GF-D8 (cell line): Measurements from ENCODE around the gene CYGB.

Experiments used
- DNase-seq: peaks from one replicate; lab custom pipeline; 2025; lab: John Stamatoyannopoulos, UW

CYGB gene

GRCh38 chr17:76537578-76538280 is at the start of gene CYGB:
Gene CYGB, minus strand, starts transcription at chr17:76537709. Its CDS starts 167 bp downstream, at chr17:76537542.
- no peak for DNase-seq

DNA sequence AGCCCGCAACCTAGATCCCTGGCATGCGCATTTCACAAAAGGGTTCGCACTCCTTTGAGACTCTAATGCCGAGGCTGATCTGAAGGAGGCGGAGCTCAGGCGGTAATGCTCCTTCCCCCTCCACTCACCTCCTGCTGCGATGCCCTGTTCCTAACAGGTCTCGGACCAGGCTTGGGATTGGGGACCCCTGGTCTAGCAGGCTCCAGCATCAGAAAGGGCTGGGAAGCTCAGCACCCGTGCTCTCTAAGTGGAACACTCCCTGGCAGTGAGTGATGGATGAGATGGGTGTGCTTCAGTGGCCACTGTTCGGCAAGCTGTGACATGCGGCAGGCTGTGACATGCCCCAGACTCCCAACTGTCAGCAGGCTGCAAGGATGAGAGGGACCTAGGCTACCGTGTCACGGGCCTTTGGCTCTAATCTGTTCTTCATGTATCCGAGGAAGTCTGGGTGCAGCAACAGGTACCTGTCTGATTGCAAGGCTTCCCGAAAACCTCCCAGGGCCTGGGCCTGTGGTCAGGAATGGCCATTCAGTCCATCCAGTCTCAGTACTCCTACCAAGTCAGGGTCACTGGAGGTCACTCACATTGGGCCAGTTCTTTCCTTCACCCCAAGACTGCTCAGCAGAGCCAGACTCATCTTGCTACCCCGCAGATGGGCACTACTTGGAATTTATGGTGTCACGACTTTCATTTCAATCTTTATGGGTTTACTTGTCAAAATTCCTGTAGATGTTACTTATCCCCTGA is 49.4 kb upstream of the CYGB start:
- no peak for DNase-seq

DNA sequence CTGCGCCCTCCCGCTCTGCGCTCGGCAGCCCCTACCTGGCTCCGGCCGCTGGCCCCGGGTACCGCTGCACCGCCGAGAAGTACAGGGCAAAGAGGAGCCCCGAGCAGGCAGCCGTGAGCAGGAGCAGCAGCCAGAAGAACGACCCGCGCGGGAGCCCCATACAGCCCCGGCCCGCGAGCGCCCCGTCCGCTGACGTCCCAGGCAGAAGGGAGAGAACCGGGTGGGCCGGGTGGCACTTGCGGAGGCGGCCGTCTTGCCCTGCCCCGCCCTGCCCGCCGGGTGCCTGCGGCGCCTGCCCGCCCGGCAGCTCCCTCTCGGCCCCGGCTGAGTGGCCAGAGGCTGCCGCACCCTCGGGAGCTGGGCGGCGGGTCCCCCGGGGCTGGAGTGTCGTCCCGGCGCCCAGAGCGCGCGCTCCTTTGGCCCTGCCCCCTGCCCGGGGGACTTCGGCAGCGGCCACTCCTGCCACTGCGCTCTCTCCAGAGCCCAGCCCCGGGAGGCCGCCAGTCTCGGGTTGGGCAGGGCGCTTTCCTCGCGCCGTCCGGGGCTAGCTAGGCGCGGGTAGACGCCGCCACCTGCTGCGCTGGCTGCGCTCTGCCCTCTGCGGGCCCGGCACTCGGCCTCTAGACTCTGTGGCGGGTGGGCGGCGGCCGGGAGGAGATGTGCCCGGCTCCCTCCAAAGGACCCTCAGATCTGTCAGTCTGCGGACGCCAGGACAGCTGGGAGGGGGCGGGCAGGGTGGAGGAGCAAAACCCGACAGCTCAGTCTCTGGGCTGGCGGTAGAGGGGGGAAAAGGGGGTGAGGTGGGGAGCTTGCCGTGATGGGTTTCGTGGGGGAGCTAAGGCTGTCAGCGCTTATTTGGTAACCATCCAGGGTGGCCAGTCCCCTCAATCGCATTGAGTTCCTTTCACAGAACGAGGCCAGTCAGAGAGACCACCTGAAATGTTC is 48.4 kb upstream of the CYGB start, which contains the start of gene ST6GALNAC2:
ST6GALNAC2 (minus strand) TSS at position 212 of the 945 bp plus-strand sequence; CDS start at position 160, 52 bp downstream.
- no peak for DNase-seq

DNA sequence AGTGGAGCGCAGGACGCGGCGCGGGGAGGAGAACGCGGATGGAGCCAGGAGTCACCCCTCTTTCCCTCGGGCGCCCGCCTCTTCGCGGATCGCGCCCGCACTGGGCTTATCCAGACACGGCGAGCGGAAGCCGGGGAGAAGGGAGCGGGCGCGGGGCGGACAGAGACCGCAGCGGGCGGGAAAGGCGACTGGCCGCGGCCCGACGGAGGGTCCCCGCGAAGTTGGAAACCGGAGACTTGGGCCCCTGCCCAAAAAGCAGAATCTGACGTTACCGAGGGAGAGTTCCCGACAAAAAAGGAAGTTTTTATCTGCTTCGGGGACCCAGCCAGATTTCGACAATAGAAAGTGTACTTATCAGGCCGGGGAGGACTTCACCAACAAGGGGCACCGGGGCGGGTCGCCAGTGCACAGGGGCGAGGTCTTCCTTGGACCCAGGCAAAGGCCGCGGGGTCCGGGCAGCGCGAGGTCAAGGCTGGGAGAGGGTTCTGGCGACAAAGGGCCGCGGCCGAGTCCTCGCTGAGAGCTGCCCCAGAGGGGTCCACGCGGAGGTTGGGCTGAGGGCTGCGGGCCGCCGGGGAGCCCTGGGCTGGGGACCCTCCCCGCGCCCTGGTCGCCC is 47.6 kb upstream of the CYGB start:
- DNase-seq = no peak

GRCh38 chr17:76584427-76585032 is 47.0 kb upstream of the CYGB start:
- DNase-seq = no peak

DNA sequence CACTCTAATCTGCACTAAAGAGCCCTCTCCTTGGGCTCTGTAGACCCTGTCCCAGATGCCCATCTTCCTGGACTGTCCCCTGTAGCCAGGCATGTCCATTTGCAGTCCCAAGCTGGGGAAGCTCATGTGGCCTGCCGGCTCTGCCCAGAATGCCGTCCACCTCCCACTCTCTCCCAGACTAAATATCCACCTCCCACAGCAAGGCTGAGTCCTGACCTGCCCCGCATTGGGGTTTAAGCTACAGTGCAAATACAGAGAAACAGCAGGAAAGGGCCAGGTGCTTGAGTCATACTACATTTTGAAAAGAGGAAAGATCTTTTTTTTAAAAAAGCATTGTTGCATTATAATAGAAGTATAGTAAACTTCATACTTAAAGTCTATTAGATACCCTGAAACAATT is 45.2 kb upstream of the CYGB start:
- no peak for DNase-seq

DNA sequence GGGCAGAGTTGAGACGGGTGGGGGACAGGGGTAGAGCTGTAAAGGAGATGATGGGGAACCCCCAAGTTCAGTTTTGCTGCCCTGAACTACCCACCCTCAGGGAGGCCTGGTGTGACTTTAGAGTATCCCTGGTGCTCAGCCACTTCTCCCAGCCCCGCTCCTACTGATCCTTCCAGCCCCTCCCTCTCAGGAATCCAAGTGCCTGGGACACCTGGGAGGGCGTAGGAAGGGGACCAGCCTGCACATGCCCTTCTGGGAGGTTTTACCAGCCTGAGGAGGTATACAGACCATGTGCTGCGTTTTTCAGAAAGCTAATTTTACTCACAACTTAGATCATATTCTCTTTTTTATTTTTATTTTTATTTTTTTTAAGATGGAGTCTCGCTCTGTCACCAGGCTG is 44.0 kb upstream of the CYGB start:
- DNase-seq = no peak

DNA sequence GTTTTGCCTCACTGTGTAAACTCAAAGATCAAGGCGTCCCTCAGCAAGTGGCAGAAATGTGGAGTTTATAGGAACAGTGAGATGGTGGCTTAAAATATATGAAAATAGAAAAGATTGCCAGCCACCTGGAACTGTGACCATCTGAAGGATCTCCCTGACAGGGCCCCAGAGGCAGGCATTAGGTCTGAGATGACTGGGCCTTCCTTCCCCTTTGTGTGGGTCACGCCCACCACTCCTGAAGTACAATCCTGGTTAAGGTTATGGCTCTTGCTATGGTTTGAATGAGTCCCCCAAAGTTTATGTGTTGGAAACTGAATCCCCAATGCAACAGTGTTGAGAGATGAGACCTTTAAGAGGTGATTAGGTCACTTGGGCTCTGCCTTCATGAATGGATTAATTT is 41.8 kb upstream of the CYGB start:
- DNase-seq = no peak

DNA sequence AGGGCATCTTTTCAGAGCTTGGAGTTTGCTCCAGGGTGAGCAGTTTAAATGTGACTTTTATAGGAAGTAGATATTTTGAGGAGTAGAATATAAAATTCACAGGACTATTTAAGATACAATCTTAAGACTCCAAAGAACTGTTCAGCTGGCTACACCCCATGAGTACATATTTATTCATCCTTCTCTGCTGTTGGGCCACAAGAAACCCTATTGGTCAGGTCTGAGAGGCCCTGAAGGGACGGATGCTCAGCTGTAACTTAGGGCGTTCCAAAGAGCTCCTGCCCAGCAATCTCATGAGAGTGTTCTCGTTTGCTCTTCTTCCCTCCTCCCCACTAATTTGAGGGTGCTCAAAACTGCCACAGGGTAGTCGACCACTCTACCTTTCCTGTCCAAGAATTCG is 40.9 kb upstream of the CYGB start:
- DNase-seq = no peak

- no peak for DNase-seq
Observed at GRCh38 chr17:76577876-76578275, 40.4 kb upstream of the CYGB start.

- no peak for DNase-seq
Observed at GRCh38 chr17:76576189-76576588, 38.7 kb upstream of the CYGB start.

GRCh38 chr17:76575570-76575969 is 38.1 kb upstream of the CYGB start:
- DNase-seq = no peak

GRCh38 chr17:76574166-76574565 is 36.7 kb upstream of the CYGB start:
- DNase-seq = no peak

DNA sequence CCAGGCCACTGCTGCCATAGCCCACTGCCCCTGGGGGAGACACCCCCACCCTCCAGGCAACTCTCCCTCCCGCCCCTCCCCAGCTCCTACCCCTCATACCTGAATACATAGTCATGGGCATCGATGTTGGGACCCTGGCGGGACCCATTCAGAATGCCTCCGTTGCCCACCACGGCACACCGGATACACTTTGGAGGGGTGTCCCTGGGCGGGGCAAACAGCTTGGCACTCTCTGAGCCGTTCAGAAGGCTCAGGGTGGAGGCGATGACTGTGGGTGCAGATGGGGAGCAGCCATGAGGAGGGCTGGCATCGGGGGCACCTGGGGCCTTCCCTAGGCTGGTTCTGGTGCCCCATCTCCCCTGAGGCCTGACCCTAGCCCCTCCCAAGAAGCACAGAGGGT is 35.6 kb upstream of the CYGB start:
- DNase-seq = no peak

DNA sequence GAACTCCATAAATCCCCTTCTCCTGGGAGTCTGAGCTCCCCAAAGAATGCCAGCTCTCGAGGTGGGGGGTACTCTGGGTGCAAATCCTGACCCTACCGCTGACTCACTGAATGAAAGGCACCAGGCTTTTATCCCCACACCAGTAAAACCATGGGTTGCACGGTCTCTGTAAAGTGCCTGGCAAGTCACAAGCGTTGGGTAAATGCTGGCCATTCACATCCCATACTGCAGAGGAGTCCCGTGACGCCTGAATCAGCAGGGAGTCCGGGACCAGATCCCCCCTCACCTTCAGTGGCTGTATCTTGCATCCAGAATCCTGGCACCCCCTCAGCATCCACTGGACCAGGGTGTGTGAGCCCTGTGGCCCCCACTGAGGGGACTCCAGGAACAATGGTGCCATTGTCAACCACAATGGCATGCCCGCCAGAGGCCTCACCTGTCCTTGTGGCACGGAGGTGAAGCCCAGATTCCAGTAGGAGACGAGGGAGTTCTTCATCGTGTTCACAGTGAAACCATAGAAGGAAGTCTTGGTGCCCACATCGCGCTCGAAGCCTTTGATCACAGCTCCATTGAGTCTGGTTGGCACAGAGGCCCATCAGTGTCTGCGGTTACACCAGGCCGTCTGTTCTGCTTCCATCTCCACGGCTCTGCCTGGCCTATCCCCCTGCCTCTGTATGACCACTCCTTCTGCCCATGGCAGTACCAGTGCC is 34.8 kb upstream of the CYGB start:
- DNase-seq = no peak

GRCh38 chr17:76570877-76571471 is 33.5 kb upstream of the CYGB start:
- no peak for DNase-seq

DNA sequence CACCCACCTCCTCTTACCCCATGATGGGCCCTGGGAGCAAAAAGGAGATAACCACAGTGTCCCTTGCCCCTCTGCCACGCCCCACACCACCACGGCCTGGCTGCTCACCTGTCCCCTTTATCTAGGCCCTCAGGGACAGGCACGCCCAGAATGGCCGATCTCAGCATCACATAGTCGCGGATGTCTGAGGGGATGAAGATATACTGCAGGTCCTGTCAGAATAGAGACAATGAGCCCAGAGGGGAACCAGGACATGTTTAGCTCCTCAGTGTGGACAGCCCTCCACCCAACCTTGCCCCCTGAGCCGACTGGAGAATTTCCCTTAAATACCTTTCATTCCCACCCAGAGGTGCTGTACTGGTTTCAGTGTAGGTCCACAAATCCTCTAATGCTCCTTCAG is 32.9 kb upstream of the CYGB start:
- no peak for DNase-seq

GRCh38 chr17:76569607-76570279 is 32.2 kb upstream of the CYGB start:
- no peak for DNase-seq

- no peak for DNase-seq
Observed at GRCh38 chr17:76568811-76569221, 31.3 kb upstream of the CYGB start.
